Right ventricle myocardium inferior (tissue), 1 donor: ENCODE results near the gene EML6. TPM values are rescaled to one million over a fixed set of nuclear protein-coding genes. Genes with fewer than 3 reads are reported as not detected.
"Not testable (repeated sequence)": the region's sequence is repeated elsewhere in the genome, so short reads cannot be mapped to it uniquely, and the experiment has no call there.

Experiments used
- ATAC-seq: fragments of 200-7000 bp; cut with Tn5 transposase; one replicate; pipeline ENCODE4 v1.9.1; 2020; ENCODE audit warnings: mild to moderate bottlenecking, moderate library complexity
- DNase-seq: peaks from one replicate; pipeline ENCODE4 v3.0.0; 2021; ENCODE audit errors: missing footprints
- intact Hi-C: fragments of 100-400 bp; cut with DNase I; formaldehyde crosslinking; loops from one replicate; pipeline ENCODE4 v1.11.0; 2022
- total RNA-seq: library from RNA; stranded (reverse); fragmentation: NEBNext Ultra II Directional; extraction: Animal tissue kit (Norgen Biotek cat#: 25700); gene quantifications from one replicate; pipeline ENCODE4 v1.2.1, GENCODE V29; 2021
- donor health status: DM: no; HTN: yes; CAD: no; lungs with severe emphysema.

The EML6 gene
- total RNA-seq, 1 donor from 2014 or later: 0.16 TPM

GRCh38 chr2:54988612-54989011 lies 265.1 kb downstream of the EML6 start:
- ATAC-seq: no peak
- intact Hi-C loops: no loop called here
- DNase-seq: no peak

GRCh38 chr2:54990694-54991093 lies 267.2 kb downstream of the EML6 start:
- intact Hi-C loops, ATAC-seq: not testable (repeated sequence)
- DNase-seq: peak; percentile 20

- ATAC-seq (no peak), DNase-seq (no peak)
- intact Hi-C loops: no loop called here
These were observed 272.1 kb downstream of the EML6 start for GRCh38 chr2:54995553-54995952.

GRCh38 chr2:54997826-54998225 lies 274.4 kb downstream of the EML6 start:
- no peak for ATAC-seq
- intact Hi-C loops: no loop called here
- no peak for DNase-seq

GRCh38 chr2:54999182-54999581 lies 275.7 kb downstream of the EML6 start:
- no peak for ATAC-seq
- no peak for DNase-seq
- intact Hi-C loops: no loop called here

- no peak for ATAC-seq
- intact Hi-C loops: no loop called here
- no peak for DNase-seq
These were observed 276.9 kb downstream of the EML6 start for GRCh38 chr2:55000341-55000740.

- no peak for ATAC-seq
- DNase-seq: no peak
- intact Hi-C loops: no loop called here
These were observed 278.3 kb downstream of the EML6 start for GRCh38 chr2:55001716-55002115.

- no peak for ATAC-seq
- no peak for DNase-seq
- intact Hi-C loops: no loop called here
These were observed 280.5 kb downstream of the EML6 start for GRCh38 chr2:55003706-55004639.

GRCh38 chr2:55006306-55006705 lies 282.8 kb downstream of the EML6 start:
- intact Hi-C loops: no loop called here
- DNase-seq (no peak), ATAC-seq (no peak)

GRCh38 chr2:55009277-55010060 lies 286.0 kb downstream of the EML6 start:
- intact Hi-C loops: no loop called here
- DNase-seq: no peak
- no peak for ATAC-seq

- DNase-seq (no peak), ATAC-seq (peak; percentile 85)
- intact Hi-C loops: no loop called here
These were observed 286.7 kb downstream of the EML6 start for GRCh38 chr2:55010149-55010591.

GRCh38 chr2:55010915-55011314 lies 287.5 kb downstream of the EML6 start:
- no peak for ATAC-seq

GRCh38 chr2:55011831-55012671 lies 288.6 kb downstream of the EML6 start:
- intact Hi-C loops: no loop called here
- ATAC-seq: no peak
- no peak for DNase-seq

More at GRCh38 chr2:55010915-55011314, 287.5 kb downstream of the EML6 start:
- no peak for DNase-seq
- intact Hi-C loops: no loop called here

- ATAC-seq (no peak), DNase-seq (no peak)
- intact Hi-C loops: no loop called here
These were observed 289.4 kb downstream of the EML6 start for GRCh38 chr2:55012672-55013484.

GRCh38 chr2:55013936-55014335 lies 290.5 kb downstream of the EML6 start:
- intact Hi-C loops: no loop called here
- no peak for DNase-seq
- no peak for ATAC-seq

- intact Hi-C loops: loop anchor here (1.0 kb wide), 1 partner anchor 160 kb away; no protein-coding TSS in a partner anchor
- no peak for DNase-seq
- ATAC-seq: peak; percentile 65
These were observed 291.8 kb downstream of the EML6 start for GRCh38 chr2:55014962-55015939.

GRCh38 chr2:55017428-55017827 lies 294.0 kb downstream of the EML6 start:
- no peak for ATAC-seq
- intact Hi-C loops: no loop called here

More at GRCh38 chr2:55017428-55017827, 294.0 kb downstream of the EML6 start:
- DNase-seq: no peak
